DOHH2 (cell line): ENCODE measurements around the gene GRAMD2A.

Experiments
- EZH2phosphoT487 ChIP-seq: fragments of 200-600 bp; sonication (generic); IDR thresholded peaks from 2 replicates; pipeline ENCODE4 v1.6.1; 2017; ENCODE audit warnings: borderline replicate concordance, mild to moderate bottlenecking, antibody characterized with exemption, low read length, moderate library complexity, mixed read lengths
- TF ChIP-seq, protein P1 (sequence below): fragments of 200-600 bp; sonication (generic); IDR thresholded peaks from one replicate; pipeline ENCODE4 v1.5.1; 2014; ENCODE audit warnings: antibody characterized with exemption, mild to moderate bottlenecking, low read depth, low read length; ENCODE audit not compliant: poor library complexity, severe bottlenecking

- TF ChIP-seq, protein P1, sequence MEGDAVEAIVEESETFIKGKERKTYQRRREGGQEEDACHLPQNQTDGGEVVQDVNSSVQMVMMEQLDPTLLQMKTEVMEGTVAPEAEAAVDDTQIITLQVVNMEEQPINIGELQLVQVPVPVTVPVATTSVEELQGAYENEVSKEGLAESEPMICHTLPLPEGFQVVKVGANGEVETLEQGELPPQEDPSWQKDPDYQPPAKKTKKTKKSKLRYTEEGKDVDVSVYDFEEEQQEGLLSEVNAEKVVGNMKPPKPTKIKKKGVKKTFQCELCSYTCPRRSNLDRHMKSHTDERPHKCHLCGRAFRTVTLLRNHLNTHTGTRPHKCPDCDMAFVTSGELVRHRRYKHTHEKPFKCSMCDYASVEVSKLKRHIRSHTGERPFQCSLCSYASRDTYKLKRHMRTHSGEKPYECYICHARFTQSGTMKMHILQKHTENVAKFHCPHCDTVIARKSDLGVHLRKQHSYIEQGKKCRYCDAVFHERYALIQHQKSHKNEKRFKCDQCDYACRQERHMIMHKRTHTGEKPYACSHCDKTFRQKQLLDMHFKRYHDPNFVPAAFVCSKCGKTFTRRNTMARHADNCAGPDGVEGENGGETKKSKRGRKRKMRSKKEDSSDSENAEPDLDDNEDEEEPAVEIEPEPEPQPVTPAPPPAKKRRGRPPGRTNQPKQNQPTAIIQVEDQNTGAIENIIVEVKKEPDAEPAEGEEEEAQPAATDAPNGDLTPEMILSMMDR: no peak
- TF ChIP-seq EZH2phosphoT487: no peak
These were observed 37.7 kb upstream of the GRAMD2A start for GRCh38 chr15:72235298-72235697.
